Bronchial smooth muscle cell (primary cell): Measurements from ENCODE around the gene REM1. TPM values are rescaled to one million over a fixed set of nuclear protein-coding genes. Genes with fewer than 3 reads are reported as not detected.

ENCODE experiments used
- total RNA-seq: library from RNA; depleted of rRNA; stranded (reverse); fragments of >200 nt; gene quantifications from 2 replicates; pipeline ENCODE4 v1.2.1, GENCODE V29; 2014

The REM1 gene, protein sequence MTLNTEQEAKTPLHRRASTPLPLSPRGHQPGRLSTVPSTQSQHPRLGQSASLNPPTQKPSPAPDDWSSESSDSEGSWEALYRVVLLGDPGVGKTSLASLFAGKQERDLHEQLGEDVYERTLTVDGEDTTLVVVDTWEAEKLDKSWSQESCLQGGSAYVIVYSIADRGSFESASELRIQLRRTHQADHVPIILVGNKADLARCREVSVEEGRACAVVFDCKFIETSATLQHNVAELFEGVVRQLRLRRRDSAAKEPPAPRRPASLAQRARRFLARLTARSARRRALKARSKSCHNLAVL
- not detected in 2 replicates for total RNA-seq

DNA sequence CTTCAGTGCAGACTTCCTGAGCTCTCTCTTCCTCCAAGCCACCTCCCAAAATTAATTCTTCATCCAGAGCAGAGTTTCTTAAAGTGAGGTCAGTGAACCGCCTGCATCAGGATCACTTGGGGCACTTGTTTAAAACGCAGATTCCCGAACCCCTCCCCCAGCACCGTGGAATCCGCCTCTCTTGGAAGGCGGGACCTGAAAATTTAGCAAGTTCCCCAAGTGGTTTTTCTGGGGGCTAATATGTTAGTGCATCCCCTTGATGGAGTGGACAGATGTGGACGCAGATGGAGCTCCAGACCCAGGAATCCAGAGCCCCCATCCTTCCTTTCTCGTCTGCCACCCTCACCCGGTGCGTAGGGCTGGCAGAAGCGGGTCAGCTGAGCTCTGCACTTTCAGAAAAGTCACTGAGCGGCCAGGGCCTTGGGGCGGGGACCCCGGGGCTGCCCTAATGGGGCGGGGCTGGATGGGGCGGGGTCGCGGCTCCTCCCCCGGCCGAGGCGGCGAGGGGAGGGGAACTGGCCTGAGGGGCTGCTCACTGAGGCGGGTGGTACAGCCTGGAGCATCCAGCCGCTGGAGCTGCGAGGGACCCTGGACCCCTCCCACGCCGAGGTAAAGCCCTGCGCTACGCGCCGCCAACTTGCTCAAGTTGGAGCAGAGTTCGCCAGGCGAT is at the start of gene REM1, which contains the start of gene DEFB124:
Gene REM1 (plus strand): TSS at position 531 of the 670 bp plus-strand sequence. CDS start 1,158 bp downstream, outside the sequence.
Gene DEFB124 (minus strand): TSS at position 370 of the 670 bp plus-strand sequence. CDS start 2,114 bp downstream, outside the sequence.

DNA sequence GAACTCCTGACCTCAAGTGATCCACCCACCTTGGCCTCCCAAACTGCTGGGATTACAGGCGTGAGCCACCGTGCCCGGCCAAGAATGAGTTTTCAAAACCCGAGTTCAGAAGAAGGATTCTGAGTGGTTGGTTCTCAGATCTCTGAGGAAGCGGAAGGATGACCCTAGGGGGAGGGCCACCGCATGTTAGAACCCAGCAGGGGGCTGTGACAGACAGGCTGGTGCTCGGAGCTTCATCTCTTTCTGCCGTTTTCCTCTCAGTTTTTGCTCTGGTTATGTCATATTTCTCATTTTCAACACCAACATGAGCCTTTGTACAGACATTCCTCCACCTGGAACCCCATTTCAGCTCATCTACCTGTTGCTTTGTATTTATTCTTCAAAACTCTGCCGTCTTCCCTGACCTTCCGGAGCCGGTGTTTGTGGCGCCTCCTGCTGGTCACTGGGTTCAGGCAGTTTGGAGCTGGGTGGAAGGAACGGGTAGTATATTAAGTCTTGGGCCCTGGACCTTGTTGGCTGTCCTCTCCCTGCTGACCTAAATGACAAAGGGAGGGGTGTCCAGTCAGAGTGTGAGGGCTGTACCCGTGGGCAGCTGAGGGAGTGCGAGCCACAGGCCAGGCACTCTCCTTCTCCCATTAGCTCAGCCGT is 35.0 kb upstream of the REM1 start, which contains the start of gene DEFB123:
Gene DEFB123 (plus strand): TSS at position 621 of the 648 bp plus-strand sequence. CDS start 67 bp downstream, outside the sequence.

DNA sequence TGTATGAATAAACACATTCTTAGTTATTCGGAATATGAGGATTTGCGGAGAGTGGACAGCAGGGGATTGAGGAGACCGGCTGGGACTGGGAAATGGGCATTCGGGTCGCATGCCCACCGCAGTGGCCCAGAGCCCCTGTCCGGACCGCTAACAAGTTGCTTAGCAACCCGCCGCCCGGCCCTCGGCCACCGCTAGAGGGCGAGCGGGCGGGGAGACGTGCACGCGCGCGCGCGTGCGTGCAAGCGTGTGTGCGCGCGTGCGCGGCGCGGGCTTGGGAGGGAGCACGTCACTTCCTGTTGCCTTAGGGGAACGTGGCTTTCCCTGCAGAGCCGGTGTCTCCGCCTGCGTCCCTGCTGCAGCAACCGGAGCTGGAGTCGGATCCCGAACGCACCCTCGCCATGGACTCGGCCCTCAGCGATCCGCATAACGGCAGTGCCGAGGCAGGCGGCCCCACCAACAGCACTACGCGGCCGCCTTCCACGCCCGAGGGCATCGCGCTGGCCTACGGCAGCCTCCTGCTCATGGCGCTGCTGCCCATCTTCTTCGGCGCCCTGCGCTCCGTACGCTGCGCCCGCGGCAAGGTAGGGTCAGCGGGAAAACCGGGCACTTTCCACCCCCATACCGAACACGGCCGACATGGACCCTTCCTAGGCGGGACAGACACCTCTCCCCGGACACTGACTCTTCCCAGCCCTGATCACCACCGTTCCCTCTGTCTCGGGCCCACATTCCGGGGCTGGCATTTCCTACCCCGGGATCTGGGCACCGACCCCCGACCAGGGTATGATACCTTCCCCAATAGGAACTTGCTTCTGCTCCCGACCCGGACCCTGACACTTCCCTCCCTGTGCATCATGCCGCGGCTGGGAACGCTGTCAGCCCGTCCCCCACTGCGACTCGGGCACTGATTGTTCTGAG is 39.3 kb downstream of the REM1 start, which contains the start of gene HM13:
Gene HM13 (plus strand): TSS at position 289 of the 918 bp plus-strand sequence. CDS start 110 bp downstream, at position 399.

Other genes starting within 250 kb of the REM1 start
- gene DEFB115, start 217.6 kb upstream of the REM1 start, total RNA-seq: not detected in 2 replicates
- not detected in 2 replicates for gene DEFB116, start 166.7 kb upstream of the REM1 start, total RNA-seq
- gene DEFB118, start 106.7 kb upstream of the REM1 start, total RNA-seq: not detected in 2 replicates
- not detected in 2 replicates for gene DEFB119, start 84.7 kb upstream of the REM1 start, total RNA-seq
- not detected in 2 replicates for gene DEFB121, start 69.1 kb upstream of the REM1 start, total RNA-seq
- not detected in 2 replicates for gene DEFB123, start 34.7 kb upstream of the REM1 start, total RNA-seq
- gene DEFB124, start 161 bp upstream of the REM1 start, total RNA-seq: not detected in 2 replicates
- 46.8 and 68.0 TPM in 2 replicates for gene HM13, start 39.2 kb downstream of the REM1 start, total RNA-seq
- 173 and 518 TPM in 2 replicates for gene ID1, start 130.0 kb downstream of the REM1 start, total RNA-seq
- gene COX4I2, start 162.6 kb downstream of the REM1 start, total RNA-seq: 0.43 TPM in 1 of 2 replicates, not detected in the other
- 38.6 and 39.2 TPM in 2 replicates for gene BCL2L1, start 247.6 kb downstream of the REM1 start, total RNA-seq